ENCODE data around the gene GOLT1A.

The GOLT1A gene

GRCh38 chr1:204213668-204214662 is at the start of gene GOLT1A:
TSS of gene GOLT1A (minus strand) at chr1:204213988. CDS start at chr1:204213906, 82 bp downstream.
- FAIRE-seq, result no peak

GRCh38 chr1:204263254-204263910 is 49.6 kb upstream of the GOLT1A start:
- no peak for FAIRE-seq

GRCh38 chr1:204262506-204263253 is 48.9 kb upstream of the GOLT1A start:
- FAIRE-seq, result no peak

GRCh38 chr1:204261746-204262505 is 48.1 kb upstream of the GOLT1A start:
- FAIRE-seq, result no peak

GRCh38 chr1:204261266-204261665 is 47.5 kb upstream of the GOLT1A start:
- FAIRE-seq, result no peak

GRCh38 chr1:204260601-204261197 is 46.9 kb upstream of the GOLT1A start:
- no peak for FAIRE-seq

GRCh38 chr1:204259782-204260181 is 46.0 kb upstream of the GOLT1A start:
- no peak for FAIRE-seq

GRCh38 chr1:204259196-204259595 is 45.4 kb upstream of the GOLT1A start:
- no peak for FAIRE-seq

- no peak for FAIRE-seq
These were observed 44.7 kb upstream of the GOLT1A start for GRCh38 chr1:204258213-204259115.

- FAIRE-seq, result no peak
These were observed 43.7 kb upstream of the GOLT1A start for GRCh38 chr1:204257446-204257845.

- FAIRE-seq, result no peak
These were observed 42.7 kb upstream of the GOLT1A start for GRCh38 chr1:204256531-204256930.

GRCh38 chr1:204255966-204256365 is 42.2 kb upstream of the GOLT1A start:
- no peak for FAIRE-seq

- no peak for FAIRE-seq
These were observed 41.4 kb upstream of the GOLT1A start for GRCh38 chr1:204255225-204255624.

GRCh38 chr1:204254031-204254661 is 40.4 kb upstream of the GOLT1A start:
- FAIRE-seq, result no peak

GRCh38 chr1:204251926-204252689 is 38.3 kb upstream of the GOLT1A start:
- no peak for FAIRE-seq

GRCh38 chr1:204251286-204251685 is 37.5 kb upstream of the GOLT1A start:
- FAIRE-seq, result no peak

- no peak for FAIRE-seq
These were observed 36.7 kb upstream of the GOLT1A start for GRCh38 chr1:204250428-204251030.

- no peak for FAIRE-seq
These were observed 36.1 kb upstream of the GOLT1A start for GRCh38 chr1:204249736-204250427.

- no peak for FAIRE-seq
These were observed 35.2 kb upstream of the GOLT1A start for GRCh38 chr1:204248954-204249353.

Measured in islet of Langerhans (tissue), 1 donor.